B cell (primary cell): ENCODE results near the gene STPG3. TPM values are rescaled to one million over a fixed set of nuclear protein-coding genes. Genes with fewer than 3 reads are reported as not detected.

Experiments used
- ATAC-seq: fragments of 200-7000 bp; cut with Tn5 transposase; one replicate; pipeline ENCODE4 v1.10.0; 2021; ENCODE audit warnings: low read depth, mild to moderate bottlenecking, moderate number of reproducible peaks, moderate library complexity
- CTCF ChIA-PET: fragments of 350-600 bp; sonication (Branson Sonifier 250); formaldehyde crosslinking; loops from one replicate; lab custom pipeline; 2021; ENCODE audit warnings: antibody characterized with exemption, inconsistent platforms; lab: Charles Lee
- POLR2A ChIA-PET: fragments of 350-600 bp; sonication (Branson Sonifier 250); formaldehyde crosslinking; loops from one replicate; lab custom pipeline; 2021; ENCODE audit warnings: antibody characterized with exemption; lab: Charles Lee
- DNase-seq: peaks from one replicate; pipeline ENCODE4 v3.0.0; 2013
- H2AFZ ChIP-seq: 2 replicates; pipeline ENCODE4 v1.6.1; 2012; ENCODE audit warnings: mild to moderate bottlenecking, low read depth, low read length; ENCODE audit not compliant: insufficient read depth, poor library complexity, severe bottlenecking
- H3K27ac ChIP-seq, 2 donors: 1 replicate in 1 of 2; 2 replicates in 1 of 2; pipeline ENCODE4 v1.5.1; 2012 to 2013; ENCODE audit warnings: low read length in 2 of 2, mild to moderate bottlenecking in 2 of 2, moderate library complexity in 1 of 2
- H3K27me3 ChIP-seq, 4 experiments: fragments of 200-600 bp in 1 of 4; sonication (generic) in 1 of 4; replicated peaks in 1 of 4; 1 replicate in 2 of 4; 2 replicates in 2 of 4; pipeline versions ENCODE4 v1.6.1 to v1.7.0; 2013 to 2016; ENCODE audit warnings: low read length in 3 of 4, mild to moderate bottlenecking in 2 of 4, mixed read lengths in 1 of 4, moderate library complexity in 1 of 4; ENCODE audit not compliant: insufficient read depth in 4 of 4, control insufficient read depth in 3 of 4; ENCODE audit errors: control extremely low read depth in 1 of 4
- H3K36me3 ChIP-seq, 2 experiments: replicated peaks in 1 of 2; 1 replicate in 1 of 2; 2 replicates in 1 of 2; pipeline versions ENCODE4 v1.6.1 to v1.7.1; 2013; ENCODE audit warnings: low read length in 1 of 2; ENCODE audit not compliant: insufficient read depth in 2 of 2, control insufficient read depth in 1 of 2; ENCODE audit errors: control extremely low read depth in 1 of 2, extremely low read depth in 1 of 2
- H3K4me1 ChIP-seq, 2 donors: fragments of 200-600 bp in 1 of 2; sonication (generic) in 1 of 2; 1 replicate in 1 of 2; 2 replicates in 1 of 2; pipeline versions ENCODE4 v1.5.1 to v1.6.1; 2013 to 2017; ENCODE audit warnings: low read length in 2 of 2; ENCODE audit not compliant: control insufficient read depth in 2 of 2, insufficient read depth in 2 of 2
- H3K4me2 ChIP-seq: replicated peaks from 2 replicates; pipeline ENCODE3; 2012; ENCODE audit warnings: mild to moderate bottlenecking, low read depth, low read length; ENCODE audit not compliant: poor library complexity, severe bottlenecking
- H3K4me3 ChIP-seq, 5 experiments: fragments of 200-600 bp in 1 of 5; sonication (generic) in 1 of 5; 1 replicate in 3 of 5; 2 replicates in 2 of 5; pipeline versions ENCODE4 v1.5.1 to v1.7.0; 2011 to 2016; ENCODE audit warnings: low read length in 4 of 5, mild to moderate bottlenecking in 4 of 5, low read depth in 2 of 5, control low read depth in 1 of 5, moderate library complexity in 1 of 5; ENCODE audit not compliant: insufficient read depth in 1 of 5; ENCODE audit errors: control extremely low read depth in 1 of 5, extremely low read depth in 1 of 5
- H3K79me2 ChIP-seq: fragments of 200-600 bp; sonication (generic); one replicate; pipeline ENCODE4 v1.6.0; 2016; ENCODE audit warnings: low read length; ENCODE audit not compliant: control insufficient read depth, insufficient read depth
- H3K9ac ChIP-seq: fragments of 200-600 bp; sonication (generic); 2 replicates; pipeline ENCODE4 v1.6.1; 2017; ENCODE audit warnings: mild to moderate bottlenecking, low read length, moderate library complexity
- H3K9me3 ChIP-seq, 3 donors: one replicate each; pipeline versions ENCODE4 v1.6.1 to v1.7.1; 2013; ENCODE audit warnings: low read length in 2 of 3; ENCODE audit not compliant: control insufficient read depth in 2 of 3, insufficient read depth in 1 of 3; ENCODE audit errors: control extremely low read depth in 1 of 3
- H4K20me1 ChIP-seq: 2 replicates; pipeline ENCODE4 v1.6.0; 2012; ENCODE audit warnings: mild to moderate bottlenecking, low read length; ENCODE audit not compliant: insufficient read depth, control insufficient read depth, poor library complexity, severe bottlenecking
- H3K27ac Mint-ChIP-seq: one replicate; pipeline ENCODE4 v1.8.0; 2021; ENCODE audit warnings: mixed read lengths
- H3K27me3 Mint-ChIP-seq: one replicate; pipeline ENCODE4 v1.8.0; 2021; ENCODE audit warnings: mixed read lengths
- H3K4me1 Mint-ChIP-seq: one replicate; pipeline ENCODE4 v1.8.0; 2021; ENCODE audit warnings: mixed read lengths
- H3K4me3 Mint-ChIP-seq: one replicate; pipeline ENCODE4 v1.8.0; 2021; ENCODE audit warnings: mixed read lengths
- H3K9me3 Mint-ChIP-seq: one replicate; pipeline ENCODE4 v1.8.0; 2022; ENCODE audit warnings: mixed read lengths; ENCODE audit not compliant: insufficient read depth
- EZH2 ChIP-seq: IDR thresholded peaks from 2 replicates; pipeline ENCODE4 v1.6.1; 2012; ENCODE audit warnings: borderline replicate concordance, low read depth, mild to moderate bottlenecking, moderate library complexity, low read length; ENCODE audit not compliant: insufficient read depth, poor library complexity, severe bottlenecking
- WGBS: methylation state at CpG from one replicate; pipeline ENCODE4 v1.1.5; 2013; ENCODE audit warnings: missing lambda C conversion rate; ENCODE audit not compliant: insufficient coverage; 5-methylcytosine and 5-hydroxymethylcytosine counted together
- intact Hi-C: fragments of 100-400 bp; cut with micrococcal nuclease; formaldehyde crosslinking; loops from one replicate; pipeline ENCODE4 v1.10.0; 2022
- polyA plus RNA-seq: library from polyadenylated mRNA; depleted of rRNA; stranded (reverse); fragments of >200 nt; gene quantifications from 2 replicates; pipeline ENCODE4 v1.2.3, GENCODE V29; 2012
- total RNA-seq, 2 donors: library from RNA; stranded (reverse); fragments of 120-200 nt in 1 of 2; gene quantifications; 1 replicate in 1 of 2; 2 replicates in 1 of 2; pipeline versions ENCODE4 v1.2.3 to v1.2.4, GENCODE V29; 2013 to 2022
- TF ChIP-seq, protein P1 (sequence below): fragments of 200-600 bp; IDR thresholded peaks from one replicate; pipeline ENCODE4 v1.8.0; 2022; ENCODE audit warnings: antibody characterized with exemption, mild to moderate bottlenecking

The STPG3 gene
- total and polyA plus RNA-seq, 2 donors (not counting 1 experiment from before 2014, with no cell fraction given) = not detected

DNA sequence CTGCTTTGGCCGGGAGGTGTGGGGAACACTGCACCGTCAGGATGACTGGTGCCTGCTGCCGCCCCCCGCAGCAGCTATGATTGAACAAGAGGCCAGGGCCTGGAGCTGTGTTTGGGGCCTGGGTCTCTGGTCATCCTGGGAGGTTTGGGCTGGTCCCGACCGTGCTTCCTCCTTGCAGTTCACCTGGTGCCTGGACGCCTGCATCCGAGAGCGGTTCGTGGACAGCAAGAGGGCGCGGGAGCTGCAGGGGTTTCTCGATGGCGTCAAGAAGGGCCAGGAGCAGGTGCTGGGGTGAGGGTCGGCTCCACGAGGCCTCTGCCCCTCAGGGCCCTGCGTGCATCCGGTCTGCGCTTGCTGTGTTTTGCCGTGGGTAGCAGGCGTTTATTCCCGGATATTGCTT lies 13.0 kb downstream of the STPG3 start:
- H3K27me3 ChIP-seq = no peaks in the 10 kb centered on the region
- peaks cover 20% of the 10 kb centered on the region for H3K79me2 ChIP-seq
- Mint-ChIP-seq H3K4me1 (peaks cover 15% of the 10 kb centered on the region), H3K27me3 (no peaks in the 10 kb centered on the region), H3K9me3 (no peaks in the 10 kb centered on the region), H3K27ac (no peak overlapping the region), H3K4me3 (no peak overlapping the region)
- peaks cover 0 to 25% of the 10 kb centered on the region in 2 experiments for H3K36me3 ChIP-seq
- ChIA-PET POLR2A (interaction anchor here (0.6 kb wide), 2 partner anchors 54 to 326 kb away, joined by 3 to 4 read pairs; no protein-coding TSS in a partner anchor), CTCF (interaction anchor here (1.2 to 1.4 kb wide), 3 partner anchors 9 to 29 kb away, joined by 3 read pairs; partner anchors contain the start of genes NELFB and TUBB4B)
- DNase-seq (no peak), ATAC-seq (no peak)
- peaks cover 5 to 25% of the 10 kb centered on the region in 2 donors for H3K4me1 ChIP-seq
- H3K9me3 ChIP-seq = no peaks in the 10 kb centered on the region
- H3K27ac ChIP-seq = no peak overlapping the region
- TF ChIP-seq, protein P1, sequence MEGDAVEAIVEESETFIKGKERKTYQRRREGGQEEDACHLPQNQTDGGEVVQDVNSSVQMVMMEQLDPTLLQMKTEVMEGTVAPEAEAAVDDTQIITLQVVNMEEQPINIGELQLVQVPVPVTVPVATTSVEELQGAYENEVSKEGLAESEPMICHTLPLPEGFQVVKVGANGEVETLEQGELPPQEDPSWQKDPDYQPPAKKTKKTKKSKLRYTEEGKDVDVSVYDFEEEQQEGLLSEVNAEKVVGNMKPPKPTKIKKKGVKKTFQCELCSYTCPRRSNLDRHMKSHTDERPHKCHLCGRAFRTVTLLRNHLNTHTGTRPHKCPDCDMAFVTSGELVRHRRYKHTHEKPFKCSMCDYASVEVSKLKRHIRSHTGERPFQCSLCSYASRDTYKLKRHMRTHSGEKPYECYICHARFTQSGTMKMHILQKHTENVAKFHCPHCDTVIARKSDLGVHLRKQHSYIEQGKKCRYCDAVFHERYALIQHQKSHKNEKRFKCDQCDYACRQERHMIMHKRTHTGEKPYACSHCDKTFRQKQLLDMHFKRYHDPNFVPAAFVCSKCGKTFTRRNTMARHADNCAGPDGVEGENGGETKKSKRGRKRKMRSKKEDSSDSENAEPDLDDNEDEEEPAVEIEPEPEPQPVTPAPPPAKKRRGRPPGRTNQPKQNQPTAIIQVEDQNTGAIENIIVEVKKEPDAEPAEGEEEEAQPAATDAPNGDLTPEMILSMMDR = no peak
- TF ChIP-seq EZH2 = no peak
- H4K20me1 ChIP-seq = peaks cover 33% of the 10 kb centered on the region
- no peak overlapping the region for H2AFZ ChIP-seq
- no peak overlapping the region for H3K4me2 ChIP-seq
- intact Hi-C loops = no loop called here
- no peak overlapping the region for H3K4me3 ChIP-seq
- WGBS = 98% methylated on average over 22 of the region's 22 CpGs
- no peak overlapping the region for H3K9ac ChIP-seq

DNA sequence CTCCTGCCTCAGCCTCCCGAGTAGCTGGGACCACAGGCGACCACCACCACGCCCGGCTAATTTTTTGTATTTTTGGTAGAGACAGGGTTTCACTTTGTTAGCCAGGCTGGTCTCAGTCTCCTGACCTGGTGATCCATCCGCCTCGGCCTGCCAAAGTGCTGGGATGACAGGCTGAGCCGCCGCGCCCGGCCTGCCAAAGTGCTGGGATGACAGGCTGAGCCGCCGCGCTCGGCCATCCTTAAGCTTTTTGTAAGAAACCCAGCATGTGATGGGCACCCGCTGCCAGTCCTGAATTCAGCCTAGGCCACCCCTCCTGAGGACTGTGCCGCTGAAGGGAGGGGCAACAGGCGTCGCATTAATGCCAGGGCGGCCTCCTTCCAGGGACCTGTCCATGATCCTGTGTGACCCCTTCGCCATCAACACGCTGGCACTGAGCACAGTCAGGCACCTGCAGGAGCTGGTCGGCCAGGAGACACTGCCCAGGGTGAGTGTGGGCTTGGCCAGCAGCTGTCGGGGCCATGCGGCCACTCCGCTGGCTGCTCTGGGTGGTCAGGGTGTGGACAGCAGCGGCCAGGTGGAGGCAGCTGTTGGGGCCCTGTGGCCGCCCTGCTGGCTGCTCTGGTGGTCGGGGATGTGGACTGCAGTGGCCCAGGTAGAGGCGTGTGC lies 14.5 kb downstream of the STPG3 start:
- H3K27ac Mint-ChIP-seq = no peak overlapping the region
- H3K27ac ChIP-seq = no peak overlapping the region
- peaks cover 11 to 41% of the 10 kb centered on the region in 2 donors for H3K4me1 ChIP-seq
- H3K9ac ChIP-seq = no peak overlapping the region
- no peaks in the 10 kb centered on the region for H3K27me3 ChIP-seq
- H3K4me3 Mint-ChIP-seq = no peak overlapping the region
- WGBS = 92% methylated on average over 26 of the region's 29 CpGs
- DNase-seq = no peak
- peaks cover 33% of the 10 kb centered on the region for H4K20me1 ChIP-seq
- H3K4me3 ChIP-seq = no peak overlapping the region
- intact Hi-C loops = no loop called here
- H3K9me3 ChIP-seq = no peaks in the 10 kb centered on the region
- ChIA-PET POLR2A (interaction anchor here (0.6 kb wide), 1 partner anchor 346 kb away, joined by 3 read pairs; no protein-coding TSS in a partner anchor), CTCF (no interaction called here)
- H3K36me3 ChIP-seq = peaks cover 0 to 27% of the 10 kb centered on the region in 2 experiments
- no peaks in the 10 kb centered on the region for H3K27me3 Mint-ChIP-seq
- no peak overlapping the region for H3K4me2 ChIP-seq
- H2AFZ ChIP-seq = no peak overlapping the region
- TF ChIP-seq, protein P1 = no peak
- H3K4me1 Mint-ChIP-seq = peaks cover 25% of the 10 kb centered on the region
- no peaks in the 10 kb centered on the region for H3K9me3 Mint-ChIP-seq
- peaks cover 17% of the 10 kb centered on the region for H3K79me2 ChIP-seq
- ATAC-seq = no peak
